Astrocyte of the hippocampus (primary cell): ENCODE measurements around the gene DENND1A.

Source experiments
- DNase-seq: peaks from one replicate; pipeline ENCODE4 v3.0.0; 2011; ENCODE audit warnings: low read depth, low spot score

The DENND1A gene

DNA sequence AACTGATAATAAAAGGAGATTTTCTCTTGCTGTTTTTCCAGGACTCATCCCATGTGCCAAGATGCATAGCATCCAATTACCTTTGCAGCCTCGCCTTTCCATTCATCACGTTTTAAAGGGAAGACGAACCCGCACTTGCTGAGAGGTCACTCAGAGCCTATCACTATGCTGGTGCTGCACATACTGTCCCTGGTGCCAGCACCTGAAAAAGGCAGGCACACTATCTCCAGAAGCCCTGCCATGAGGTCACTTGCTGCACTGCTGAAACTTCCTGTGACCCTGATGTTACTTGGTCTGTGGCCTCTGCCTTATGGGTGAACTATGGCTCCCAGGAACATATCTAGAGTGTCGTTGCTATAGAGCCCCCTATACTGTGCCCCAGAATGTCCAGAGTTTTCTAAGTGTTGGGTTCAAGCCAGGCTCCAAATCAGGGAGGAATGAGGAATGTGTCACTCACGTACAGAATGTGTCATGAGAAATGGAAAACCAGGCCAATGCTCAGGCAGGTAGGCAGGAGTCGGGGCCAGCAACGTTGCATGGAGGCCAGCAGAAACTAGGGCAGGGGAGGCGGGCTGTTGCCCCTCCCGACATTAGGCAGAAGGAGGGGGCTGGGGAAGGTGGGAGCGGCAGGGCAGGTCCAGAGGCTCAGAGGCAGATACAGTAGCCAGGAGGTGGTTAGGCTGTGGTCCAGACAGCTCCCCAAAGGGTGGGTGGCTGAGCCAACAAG is 311.8 kb downstream of the DENND1A start:
- DNase-seq, result no peak

DNA sequence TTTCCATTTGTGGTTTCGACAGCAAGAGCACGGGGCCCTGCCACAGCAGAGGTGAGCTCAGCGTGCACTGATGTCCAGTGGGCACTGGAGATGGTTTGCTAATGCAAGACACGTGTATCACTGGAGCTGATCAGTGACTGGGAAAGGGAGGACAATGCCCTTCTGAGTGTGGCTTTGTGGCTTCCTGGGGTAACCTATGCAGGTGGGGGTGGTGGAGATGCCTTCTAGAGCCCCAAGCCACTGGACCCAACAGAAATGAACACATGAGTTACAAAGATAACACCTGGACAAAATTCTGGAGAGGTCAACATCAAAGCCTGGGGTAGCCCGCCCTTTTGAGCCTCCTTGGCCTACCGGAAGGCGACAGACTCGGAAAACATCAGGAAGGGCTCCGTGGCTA is 312.6 kb downstream of the DENND1A start:
- no peak for DNase-seq

DNA sequence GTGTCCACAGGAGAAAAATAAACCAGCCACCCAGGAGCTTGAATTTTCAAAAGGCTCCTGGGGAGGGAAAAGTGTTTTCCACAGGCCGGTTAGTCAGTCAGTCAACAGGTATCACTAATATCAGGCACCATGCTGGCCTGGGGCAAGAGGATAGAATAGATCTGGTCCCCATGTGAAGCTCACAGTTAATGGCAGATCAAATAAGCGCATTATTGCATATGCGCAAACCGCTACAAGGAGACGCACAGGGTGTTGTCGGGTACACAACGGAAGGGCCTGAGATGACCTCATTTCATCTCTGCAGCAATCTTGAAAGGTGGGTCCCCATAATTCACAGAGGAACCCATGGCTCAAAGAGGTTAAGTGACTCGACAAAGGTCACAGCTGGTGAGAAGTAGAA is 313.2 kb downstream of the DENND1A start:
- DNase-seq, result no peak

DNA sequence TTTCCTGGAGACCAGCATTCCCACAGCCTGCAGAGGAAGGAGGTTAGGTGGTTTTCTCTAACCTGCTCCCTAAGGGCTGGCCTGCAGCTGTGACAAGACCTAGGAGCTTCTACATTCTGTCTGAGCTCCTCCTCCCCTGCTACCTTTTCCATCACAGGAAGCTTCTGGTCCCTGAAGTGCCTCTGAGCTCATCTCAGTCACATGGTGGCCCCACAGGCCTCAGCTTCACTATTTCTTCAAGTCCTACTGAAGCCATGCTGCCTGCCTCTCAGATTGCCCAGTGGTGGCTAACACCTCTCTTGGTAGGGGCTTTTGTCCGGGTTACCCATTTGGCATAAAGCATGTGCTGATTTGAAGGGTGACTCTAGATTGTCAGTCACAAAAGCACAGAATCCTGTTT is 314.5 kb downstream of the DENND1A start:
- no peak for DNase-seq

DNA sequence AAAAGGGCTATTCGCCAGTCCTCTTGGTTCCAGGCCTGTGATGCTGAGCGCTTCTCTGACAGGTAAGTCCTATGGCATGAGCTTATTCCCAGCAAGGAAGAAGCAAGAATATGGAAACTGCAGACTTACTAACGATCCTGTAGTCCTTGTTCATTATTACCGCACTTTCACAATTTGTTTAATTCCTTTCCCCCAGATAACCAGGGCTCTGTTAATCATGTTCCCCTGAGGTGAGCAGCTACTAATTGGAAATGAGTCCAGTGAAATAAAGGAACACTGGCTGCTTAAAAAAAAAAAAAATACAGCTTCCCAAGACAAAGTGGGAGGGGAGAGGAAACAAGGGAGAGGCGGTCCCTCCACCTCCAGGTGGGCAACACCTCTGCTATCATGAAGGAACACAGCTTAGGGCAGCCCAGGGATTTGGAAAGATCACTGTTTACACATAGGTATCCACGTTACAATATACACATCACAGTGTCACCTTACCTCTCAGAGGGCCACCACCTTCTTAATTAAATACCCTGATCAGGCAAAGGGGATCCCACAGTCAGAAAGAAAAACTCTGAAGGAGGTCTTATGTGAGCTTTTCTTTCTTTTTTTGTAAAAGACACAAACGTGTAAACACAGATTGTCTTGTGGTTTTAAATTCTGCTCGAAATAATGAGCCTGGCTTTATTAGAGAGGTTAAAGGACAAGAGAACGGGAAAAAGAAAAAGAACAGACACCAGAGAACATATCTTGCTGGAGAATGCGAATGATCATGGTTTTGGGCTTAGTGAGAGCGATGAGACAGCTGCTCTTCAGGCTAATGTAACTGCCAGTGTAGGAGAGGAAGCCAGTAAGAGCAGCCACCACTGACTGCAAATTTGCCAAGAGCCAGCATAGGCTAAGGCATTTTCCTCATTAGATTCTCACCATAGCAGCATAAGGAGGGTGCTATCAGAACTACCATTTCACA is 315.3 kb downstream of the DENND1A start:
- DNase-seq, result no peak

DNA sequence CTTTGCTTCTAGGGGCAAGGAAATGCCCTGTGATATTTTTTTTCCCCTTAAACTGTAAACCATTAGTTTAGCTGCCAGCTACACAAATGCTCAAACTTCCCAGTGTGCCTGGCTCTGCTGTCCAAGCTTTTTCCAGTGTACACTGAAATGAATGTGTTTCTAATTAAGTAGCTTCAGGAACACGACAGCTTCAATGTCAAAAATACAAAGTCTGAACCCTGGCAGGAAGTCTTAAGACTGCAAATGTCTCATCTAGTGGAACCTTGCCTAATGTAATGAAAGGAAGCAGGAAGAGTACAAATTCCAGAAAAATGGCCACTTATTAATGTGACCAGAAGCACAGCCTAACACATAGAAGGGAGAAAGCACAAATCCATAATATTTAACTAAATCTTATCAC is 318.7 kb downstream of the DENND1A start:
- peak; percentile 14 for DNase-seq

DNA sequence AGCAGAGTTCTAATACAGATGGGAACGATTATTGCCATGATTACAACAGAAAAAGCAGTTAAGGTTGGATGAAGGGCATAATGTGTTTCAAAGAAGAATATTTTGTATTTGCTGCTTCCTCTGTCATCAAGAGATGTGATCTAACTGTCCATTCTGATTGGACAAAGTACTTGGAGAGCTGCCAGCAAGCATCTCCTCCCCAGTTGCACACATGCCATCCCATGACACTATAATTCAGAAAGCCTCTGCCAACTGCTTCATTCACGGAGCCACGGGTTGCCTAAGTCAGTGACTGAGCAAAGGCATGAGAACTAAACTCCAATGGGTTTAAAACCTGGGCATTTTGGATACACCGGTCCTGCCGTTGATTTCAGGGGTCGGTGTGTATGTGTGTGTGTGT is 320.1 kb downstream of the DENND1A start:
- no peak for DNase-seq

DNA sequence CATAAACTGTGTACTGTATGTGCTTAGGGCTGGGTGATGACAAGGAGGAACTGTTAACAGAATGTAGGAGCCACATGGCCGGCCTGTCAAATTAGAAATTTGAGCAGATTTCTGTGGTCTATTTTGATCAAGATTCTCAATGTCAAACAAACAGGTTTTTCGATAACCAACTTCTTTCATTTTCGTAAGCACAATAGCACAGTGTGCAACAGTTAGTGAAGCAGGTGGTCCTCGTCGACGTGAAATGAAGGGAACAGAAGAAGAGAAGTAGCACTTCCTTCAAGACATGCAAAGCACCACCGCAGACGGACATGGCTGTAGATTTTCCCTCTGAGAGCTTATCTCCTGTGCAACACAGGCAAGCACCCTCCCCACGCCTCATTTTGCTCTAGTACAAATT is 321.8 kb downstream of the DENND1A start:
- no peak for DNase-seq

DNA sequence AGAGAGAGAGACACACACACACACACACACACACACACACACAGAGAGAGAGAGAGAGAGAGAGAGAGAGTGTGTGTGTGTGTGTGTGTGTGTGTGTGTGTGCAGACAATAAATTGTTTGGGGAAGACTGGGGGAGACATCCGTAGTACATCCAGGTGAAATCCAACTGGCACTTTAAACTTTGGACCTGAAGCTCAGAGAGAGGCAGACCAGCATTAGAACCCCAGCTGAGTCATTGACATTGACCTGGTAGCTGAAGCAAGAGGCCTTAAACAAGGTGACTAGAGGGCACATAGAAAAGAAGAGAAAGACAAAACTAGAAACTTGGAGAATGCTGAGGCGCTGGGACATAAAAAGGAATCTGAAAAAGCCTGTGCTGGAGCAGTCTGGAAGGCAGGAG is 322.4 kb downstream of the DENND1A start:
- no peak for DNase-seq

DNA sequence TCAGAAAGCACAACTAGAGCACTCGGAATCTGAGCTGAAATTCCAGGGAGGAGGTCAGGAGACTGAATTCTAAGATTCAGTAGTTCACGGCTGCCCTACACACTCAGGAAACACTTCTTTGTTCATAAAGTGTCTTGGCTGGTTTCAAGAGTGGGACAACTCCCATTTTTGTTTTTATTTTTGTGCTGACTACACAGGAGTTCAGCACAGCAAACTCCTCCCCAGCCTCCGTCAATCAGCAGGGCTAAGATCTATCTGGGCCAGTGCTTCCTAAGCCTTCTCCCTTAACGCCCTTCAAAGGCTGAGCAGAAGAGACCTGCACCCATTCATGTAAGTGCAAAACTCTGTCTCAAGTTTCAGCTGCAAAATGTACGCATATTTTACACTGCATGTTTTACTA is 323.8 kb downstream of the DENND1A start:
- no peak for DNase-seq

DNA sequence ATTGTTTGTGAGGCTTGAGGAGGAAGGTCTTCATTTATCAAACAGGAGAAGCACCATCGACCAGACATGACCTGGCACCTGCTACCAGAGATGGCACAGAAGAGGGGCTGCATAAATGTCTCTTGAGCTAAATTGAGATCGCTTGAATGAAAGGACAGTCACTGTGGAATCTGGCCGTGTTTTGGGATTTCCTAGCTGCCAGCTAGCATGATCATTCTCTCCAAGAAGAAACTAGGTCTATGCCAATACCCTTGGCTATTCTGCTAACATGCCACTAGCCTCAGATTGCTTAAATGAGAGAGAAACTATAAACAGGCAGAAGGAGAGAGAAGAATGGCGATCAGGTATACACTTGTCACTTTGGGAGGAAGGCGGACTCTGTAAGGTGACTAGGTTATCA is 324.6 kb downstream of the DENND1A start:
- DNase-seq, result no peak

DNA sequence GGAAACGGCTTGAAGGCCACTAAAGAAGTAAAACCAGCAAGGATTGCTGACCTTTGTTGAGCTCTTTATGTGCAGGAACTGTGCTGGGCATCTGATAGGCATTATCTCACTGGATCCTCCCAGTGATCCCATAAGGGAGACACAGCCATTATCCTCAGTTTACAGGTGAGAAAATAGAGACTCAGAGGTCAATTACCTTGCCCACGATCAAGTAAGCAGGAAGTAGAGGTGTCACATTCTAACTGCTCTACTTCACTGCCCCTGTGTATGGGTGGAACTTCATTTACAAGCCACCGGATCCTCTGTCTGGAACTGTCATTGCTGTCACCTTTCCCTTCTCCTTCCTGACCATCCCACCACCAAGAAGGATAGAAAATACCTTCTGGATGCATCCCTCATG is 325.1 kb downstream of the DENND1A start:
- no peak for DNase-seq

DNA sequence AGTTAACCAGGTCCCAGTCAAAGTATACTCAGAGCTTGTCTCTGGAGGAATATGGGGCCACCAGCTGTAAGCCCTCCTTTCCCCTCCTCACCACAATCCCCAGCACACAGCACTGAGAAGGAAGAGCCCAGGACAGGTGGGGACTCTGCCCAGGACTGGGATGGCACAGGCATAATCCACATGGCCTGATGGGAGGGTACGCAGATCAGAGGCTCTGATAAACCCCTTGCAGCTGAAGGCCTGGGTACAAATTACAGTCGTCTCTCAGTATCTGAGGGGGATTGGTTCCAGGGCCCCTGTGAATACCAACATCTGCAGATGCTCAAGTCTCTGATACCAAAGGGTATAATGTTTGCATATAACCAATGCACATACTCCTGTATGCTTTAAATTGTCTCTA is 328.1 kb downstream of the DENND1A start:
- DNase-seq, result no peak

DNA sequence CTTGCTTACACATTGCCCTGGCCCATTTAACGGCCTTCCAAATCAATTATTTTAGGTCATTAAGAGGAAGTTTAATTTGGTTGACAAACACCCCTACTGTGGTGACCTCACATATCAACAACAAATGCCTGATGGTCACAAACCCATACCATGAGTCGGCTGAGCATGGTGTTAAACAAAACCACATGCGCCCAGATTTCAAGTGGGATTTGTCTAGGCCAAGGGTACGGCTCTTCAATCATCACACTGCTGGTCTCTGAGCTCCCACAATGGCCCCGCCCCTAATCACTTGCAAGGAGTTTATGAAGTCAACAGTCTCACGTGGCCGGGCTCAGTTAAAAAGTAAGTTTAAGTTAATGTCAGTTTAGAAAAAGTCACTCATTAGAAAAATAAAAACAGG is 330.1 kb downstream of the DENND1A start:
- DNase-seq, result no peak

DNA sequence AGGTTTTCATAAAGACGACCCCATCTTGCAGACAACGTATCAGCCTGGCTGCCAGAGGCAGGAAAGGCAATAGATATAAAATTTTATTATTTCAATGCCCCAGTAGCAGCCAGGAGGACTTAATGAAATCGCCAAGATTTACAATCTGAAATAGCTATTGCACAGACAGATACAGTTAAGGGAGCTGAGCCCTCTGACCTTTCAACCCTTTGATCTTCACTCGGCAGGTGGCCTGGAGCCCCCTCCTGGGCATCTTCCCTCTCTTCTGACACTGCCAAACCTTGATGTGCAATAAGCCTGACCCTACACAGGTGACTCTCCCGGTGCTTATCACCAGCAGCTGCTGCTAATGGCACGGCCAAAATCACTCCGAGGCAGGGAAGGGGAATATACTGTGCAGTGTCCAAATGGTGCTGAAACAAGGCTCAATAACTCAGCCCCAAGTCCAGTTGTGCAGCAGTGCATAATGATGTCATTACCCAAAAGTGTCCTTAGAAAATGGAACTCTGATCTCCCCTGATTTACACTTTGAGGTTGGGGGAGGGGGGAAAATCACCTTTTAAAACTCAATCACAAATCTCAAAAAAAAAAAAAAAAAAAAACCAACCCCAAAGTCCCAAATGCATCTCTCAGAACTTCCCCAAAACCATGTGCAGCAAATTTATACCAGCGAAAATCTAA is 331.9 kb downstream of the DENND1A start:
- no peak for DNase-seq

DNA sequence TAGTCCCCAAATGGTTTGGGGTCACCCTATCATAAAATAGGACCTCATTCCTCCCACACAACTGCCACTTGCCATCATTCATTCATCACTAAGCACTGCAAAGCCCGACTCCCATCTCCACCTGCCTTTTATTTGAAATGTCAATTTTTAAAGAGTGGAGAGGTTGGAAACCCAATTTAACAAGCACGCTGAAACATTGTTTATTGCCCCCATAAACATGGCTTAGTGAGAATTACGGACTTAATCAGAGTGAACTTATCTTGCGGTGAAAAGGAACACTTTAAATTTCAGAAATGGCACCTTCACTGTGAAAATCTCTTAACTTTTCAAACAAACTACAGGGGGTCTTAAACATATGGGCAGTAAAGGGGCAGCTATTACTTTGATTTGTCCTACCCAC is 332.9 kb downstream of the DENND1A start:
- DNase-seq, result no peak

DNA sequence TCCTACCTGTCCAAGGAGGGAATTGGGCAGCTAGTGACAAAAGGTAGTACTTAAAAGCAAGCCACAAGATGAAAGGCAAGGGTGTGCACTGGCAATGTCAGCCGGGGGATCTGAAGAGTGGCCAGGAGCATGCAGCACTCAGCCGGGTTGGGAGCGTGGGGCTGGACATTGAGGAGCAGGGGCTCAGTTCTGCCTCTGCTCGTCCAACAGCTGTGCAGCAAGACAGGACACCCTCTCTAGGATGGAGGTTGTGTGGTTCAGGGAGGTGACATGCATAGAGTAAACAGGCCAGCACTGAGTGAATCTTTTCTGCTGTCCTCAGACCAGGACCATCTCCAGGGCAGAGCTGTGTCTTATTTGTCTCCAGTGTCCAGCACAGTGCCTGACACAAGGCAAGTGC is 338.6 kb downstream of the DENND1A start:
- DNase-seq, result no peak

DNA sequence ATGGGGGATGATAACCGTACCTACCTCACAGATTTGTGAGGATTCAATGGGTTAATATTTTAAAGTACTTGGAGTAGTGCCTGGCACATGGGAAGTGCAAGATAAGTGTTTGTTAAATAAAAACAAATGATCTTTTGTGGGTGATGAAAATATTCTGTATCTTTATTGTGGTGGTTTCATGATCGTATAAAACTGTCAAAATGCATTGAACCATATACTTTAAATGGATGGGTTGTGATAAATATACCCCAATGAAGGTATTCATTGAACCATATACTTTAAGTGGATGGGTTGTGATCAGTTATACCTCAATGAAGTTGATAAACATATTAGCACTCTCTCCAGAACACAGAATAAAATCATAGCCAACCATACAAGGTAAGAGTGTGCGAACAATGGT is 339.4 kb downstream of the DENND1A start:
- no peak for DNase-seq

DNA sequence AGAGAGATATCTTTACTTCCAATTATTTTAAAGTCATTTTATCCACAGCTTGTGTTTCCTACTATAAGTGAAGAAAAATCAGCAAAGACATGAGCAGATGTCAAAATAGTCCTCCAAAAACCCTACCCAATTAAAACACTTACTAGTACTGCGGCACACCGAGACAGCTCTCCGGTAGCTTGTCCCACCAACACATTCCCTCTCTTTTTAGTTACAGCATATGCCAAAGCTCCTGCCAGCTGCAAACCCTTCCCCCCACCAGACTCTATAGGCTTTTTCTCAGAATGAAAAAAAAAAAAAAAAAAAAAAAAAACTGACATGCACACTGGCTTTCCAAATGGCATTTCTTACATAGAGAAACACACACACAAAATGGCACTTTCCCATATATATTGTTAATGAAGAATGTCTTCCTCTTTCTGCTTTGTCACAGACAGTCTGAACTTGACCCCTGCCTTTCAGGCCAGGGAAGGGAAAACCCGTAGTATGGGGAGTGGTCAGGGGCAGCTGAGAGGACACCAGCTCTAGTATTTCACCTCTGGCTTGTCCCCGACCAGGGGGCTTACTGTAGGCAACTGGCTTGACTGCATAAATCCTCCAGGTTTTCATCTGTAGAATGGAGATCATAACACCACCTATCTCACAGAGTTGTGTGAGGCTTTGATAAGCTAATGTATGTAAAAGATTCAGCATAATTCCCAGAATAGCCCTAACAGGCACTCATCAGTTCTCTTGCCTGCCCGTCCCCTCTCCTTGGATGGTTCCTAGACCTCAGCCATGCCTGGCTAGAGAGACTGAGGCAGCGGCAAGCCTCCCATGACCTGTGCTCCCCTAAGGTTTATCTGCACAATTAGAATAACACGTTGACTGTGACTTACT is 340.3 kb downstream of the DENND1A start:
- DNase-seq, result no peak

DNA sequence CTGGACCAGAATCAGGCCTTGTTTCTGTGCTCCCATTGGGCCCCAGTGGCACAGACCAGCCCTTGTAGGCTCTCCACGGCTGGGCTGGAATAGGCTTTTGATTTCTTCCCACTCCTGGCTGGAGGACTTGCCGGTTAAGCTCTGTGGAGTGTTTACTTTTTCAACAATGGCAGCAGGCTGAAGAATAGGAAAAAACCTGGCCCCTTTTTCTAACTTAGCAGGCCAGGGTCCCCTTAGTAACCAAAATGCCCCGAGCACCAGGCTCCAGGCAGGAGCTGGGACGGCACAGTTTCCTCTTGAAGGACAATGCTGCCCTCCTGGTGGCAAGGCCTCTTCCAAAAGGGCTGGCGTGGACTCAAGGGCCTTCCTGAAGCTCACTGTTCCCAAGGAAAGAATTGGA is 343.7 kb downstream of the DENND1A start:
- no peak for DNase-seq
